D721Med (cell line): Measurements from ENCODE around the gene UNC79.

ENCODE experiments used
- DNase-seq: peaks from one replicate; pipeline ENCODE4 v3.0.0; 2011; ENCODE audit warnings: low spot score; ENCODE audit not compliant: insufficient read length
- FAIRE-seq: peaks from 2 replicates; lab custom pipeline; 2011; peaks lifted over from hg19 to GRCh38; lab: Jason Lieb, UNC
- CTCF ChIP-seq: IDR thresholded peaks from 2 replicates; pipeline ENCODE4 v1.5.1; 2012; ENCODE audit warnings: mild to moderate bottlenecking, control low read depth; ENCODE audit not compliant: insufficient read depth; ENCODE audit errors: missing control alignments

Gene UNC79

GRCh38 chr14:93543766-93544165, 113.0 kb downstream of the UNC79 start:
- DNase-seq = no peak
- FAIRE-seq = no peak
- TF ChIP-seq CTCF = peak; percentile 47

- DNase-seq (no peak), FAIRE-seq (no peak)
- no peak for TF ChIP-seq CTCF
Measured at GRCh38 chr14:93544212-93544611, 113.5 kb downstream of the UNC79 start.

GRCh38 chr14:93546642-93547041, 115.9 kb downstream of the UNC79 start:
- TF ChIP-seq CTCF = no peak
- DNase-seq = no peak
- no peak for FAIRE-seq

GRCh38 chr14:93548102-93548843, 117.5 kb downstream of the UNC79 start:
- FAIRE-seq (no peak), DNase-seq (no peak)
- TF ChIP-seq CTCF = no peak

- DNase-seq (no peak), FAIRE-seq (no peak)
- no peak for TF ChIP-seq CTCF
Measured at GRCh38 chr14:93549595-93549994, 118.9 kb downstream of the UNC79 start.

GRCh38 chr14:93564918-93565317, 134.2 kb downstream of the UNC79 start:
- FAIRE-seq = no peak
- no peak for DNase-seq
- TF ChIP-seq CTCF = no peak

- TF ChIP-seq CTCF = no peak
- FAIRE-seq (no peak), DNase-seq (no peak)
Measured at GRCh38 chr14:93566065-93566693, 135.4 kb downstream of the UNC79 start.
